Activated CD4-positive, CD25-positive, alpha-beta regulatory T cell treated with anti-CD3 and anti-CD28 coated beads, Interleukin-2, amount 50 U/mL, for 24 hours (primary cell): ENCODE data around the gene COG5.
A peak's percentile ranks its signal among the peaks of the same experiment; 100 is the strongest.
"Not testable (repeated sequence)": the region's sequence is repeated elsewhere in the genome, so short reads cannot be mapped to it uniquely, and the experiment has no call there.

Experiments
- ATAC-seq, 2 donors: fragments of 150-1000 bp; cut with Tn5 transposase; one replicate each; pipeline ENCODE4 v1.10.0; 2021; ENCODE audit warnings: mild to moderate bottlenecking in 1 of 2, moderate library complexity in 1 of 2

Gene COG5

DNA sequence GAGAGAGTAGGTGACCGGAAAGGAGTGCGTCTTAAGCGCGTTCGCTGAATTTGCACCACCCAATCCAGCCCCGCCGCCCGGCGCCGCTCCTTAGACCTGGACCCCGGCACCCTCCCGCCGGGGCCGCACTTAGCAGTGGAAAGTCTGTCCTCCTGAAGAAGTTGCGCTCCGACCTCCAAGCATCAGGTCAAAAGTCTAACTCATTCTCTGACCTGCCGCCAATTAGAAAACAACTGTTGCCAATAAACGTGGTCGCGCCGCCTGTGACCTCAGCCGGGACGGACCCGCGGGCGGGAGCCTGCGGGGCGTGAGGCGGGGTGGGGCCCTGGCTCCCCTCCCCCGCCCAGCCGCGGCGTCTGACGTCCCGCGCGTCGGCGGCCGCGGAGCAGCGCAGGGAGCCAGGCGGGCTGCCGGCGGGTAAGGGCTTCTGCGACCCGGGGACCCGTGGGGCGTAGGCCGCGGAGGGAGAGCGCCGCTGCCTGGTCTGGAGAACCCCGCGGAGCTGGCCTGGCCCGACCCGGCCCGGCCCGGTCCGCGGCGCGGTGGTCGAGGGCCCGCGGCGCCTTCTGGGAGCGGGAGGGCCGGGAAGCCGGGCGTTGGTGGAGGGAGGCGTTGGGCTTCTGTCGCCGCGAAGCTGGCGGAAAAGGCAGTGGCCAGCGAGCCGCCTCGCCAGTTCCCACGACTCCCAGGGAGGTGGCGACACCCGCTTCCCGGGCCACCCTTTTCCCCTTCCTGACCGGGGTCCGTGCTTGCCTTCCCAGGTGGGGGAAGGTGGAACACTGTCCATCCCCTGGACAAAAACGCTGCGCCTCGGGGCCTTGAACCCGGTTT, 16.4 kb upstream of the COG5 start, which contains the start of gene BCAP29:
Gene BCAP29, plus strand, starts transcription at position 362 of the 831 bp plus-strand sequence. CDS start 527 bp downstream, outside the sequence.
- ATAC-seq, result peak; percentile 97

DNA sequence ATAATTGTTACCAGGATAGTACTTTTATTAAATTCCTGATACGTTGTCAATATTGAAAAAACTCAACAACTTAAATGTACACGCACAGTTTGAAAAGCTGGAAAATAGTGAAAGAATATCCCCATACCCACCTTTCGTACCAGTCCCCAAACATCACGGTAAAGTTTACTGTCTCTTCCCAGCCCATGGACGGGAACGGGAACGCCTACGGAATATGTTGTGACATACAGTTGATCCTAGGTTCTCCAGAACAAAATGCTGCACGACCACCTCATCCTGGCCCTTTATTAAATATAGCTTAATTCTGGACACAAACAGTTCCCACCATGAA, 15.8 kb upstream of the COG5 start:
- no peak for ATAC-seq

DNA sequence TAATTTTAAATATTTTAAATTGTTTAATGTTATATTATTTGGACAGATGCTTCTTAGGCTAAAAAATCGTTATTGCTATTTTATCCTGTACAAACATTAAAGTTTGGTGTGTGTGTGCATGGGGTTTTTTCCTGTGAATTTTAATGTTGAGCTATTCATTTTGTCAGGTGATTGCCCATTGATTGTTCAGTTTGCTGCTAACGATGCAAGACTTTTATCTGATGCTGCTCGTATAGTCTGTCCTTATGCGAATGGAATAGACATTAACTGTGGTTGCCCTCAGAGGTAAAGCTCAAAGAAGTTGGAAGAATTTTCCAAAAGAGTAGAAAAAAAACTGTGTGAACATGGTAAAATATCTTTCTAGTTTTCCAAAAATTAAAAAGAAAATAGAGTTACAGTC, 9.8 kb upstream of the COG5 start:
- ATAC-seq, result no peak

DNA sequence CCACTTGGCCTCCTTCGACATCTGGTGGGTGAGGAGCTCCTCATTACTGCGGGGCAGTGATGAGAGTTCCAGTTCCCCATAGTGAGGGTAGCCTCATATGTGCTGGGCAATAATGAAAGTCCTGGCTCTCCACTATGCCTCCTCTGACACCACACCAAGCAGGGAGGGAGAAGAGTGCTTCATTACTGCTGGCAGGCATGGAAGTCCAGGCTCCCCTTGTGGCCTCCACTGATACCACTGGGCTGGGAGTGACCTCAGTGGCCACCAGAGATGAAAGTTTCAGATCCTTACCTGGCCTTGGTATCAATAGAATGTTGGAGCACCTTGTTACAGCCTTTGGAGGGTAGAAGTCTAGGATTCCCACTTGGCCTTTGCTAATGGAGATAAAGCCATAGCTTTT, 6.6 kb upstream of the COG5 start:
- no peak for ATAC-seq

DNA sequence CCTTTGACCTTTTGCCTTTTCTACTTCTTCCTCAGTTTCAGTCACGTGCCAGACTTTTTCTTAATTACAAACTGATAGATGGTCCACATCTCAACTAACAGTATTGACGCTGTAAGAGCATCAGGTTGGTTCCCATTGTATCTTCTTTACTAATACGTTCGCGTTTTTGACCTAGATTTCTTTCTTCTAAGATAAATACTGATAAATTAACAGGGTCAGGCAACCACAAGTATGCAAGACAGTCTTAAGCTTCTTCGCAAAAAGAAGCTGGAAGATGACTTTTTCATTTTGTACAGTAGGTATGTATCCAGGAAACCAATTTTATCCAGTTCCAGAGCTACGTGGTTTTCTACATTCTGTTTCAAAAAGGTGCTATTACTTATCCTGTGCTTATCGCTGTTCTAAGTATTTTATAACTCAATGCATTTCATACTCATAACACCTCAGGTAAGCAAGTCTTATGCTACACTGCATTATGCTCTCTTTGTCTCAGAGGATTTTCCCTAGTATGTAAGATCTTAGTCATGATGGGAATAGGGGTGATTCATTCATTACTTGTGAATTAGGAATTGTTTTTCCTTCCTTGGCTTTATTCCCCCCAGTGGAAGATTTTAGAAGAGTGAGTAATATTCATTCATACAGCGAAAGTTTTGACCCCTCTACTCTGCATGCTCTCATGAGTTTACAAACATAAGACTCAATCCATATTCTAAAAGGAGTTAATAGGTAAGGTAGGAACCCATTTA, 1.0 kb upstream of the COG5 start:
- ATAC-seq, result no peak

DNA sequence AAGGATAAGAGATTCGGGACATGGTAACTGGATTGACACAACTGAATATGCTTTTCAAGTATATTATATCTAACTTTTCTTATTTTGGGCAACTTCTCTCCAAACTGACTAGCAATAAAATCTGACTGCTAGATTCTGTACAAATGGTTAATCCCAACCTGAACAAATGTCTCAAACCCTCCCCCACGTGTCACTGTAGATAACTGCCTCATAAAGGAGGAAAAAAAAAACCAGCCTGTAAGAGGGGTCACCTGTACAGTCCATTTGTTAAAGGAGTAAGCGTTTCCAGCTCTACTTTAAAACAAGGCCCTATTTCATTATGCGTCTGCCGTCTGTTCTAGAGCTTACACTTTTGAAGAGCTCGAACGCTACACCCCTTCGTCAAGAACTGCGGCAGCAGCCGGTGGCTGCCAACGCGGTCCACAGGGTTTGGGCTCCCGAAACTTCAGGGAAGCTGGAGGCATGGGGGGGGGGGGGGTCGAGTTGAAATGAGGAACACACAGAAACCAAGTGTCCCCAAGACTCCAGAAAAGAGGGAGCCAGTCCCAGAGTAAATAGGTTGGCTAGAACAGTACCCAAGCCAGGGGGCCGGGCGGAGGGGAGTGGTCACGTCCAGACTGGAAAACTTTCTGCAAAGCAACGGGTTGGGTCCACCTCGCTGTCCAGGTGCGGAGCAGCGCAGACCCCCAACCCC, 492 bp downstream of the COG5 start:
- peak; percentile 59 to 63 for ATAC-seq

DNA sequence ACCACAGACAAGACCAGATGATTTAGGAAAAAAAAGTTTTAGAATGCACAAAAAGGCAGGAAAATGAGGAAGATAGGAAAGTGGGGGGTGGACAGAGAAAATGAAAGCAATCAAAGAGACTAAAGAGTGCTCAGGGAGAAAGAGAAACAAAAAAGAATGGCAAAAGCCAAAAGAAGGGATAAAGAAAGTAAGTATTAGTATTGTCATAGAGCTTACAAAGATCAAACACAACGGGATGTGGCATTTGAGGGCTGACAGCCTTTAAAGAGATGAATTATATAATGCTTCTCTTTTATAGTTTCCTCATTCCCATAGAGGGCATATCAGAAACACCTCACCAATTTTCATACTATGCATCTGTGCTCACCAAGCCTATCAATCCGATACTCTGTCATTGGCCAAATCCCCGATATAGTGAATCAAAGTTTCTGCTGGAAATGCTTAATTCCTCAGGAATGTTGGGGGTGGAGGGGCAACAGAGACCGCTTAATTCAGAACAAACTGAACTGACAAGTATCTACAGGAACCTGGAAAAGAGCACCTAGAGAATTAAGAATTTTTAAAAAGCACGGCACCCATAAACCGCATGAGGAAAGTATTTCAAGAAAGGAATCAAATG, 2.7 kb downstream of the COG5 start:
- no peak for ATAC-seq

DNA sequence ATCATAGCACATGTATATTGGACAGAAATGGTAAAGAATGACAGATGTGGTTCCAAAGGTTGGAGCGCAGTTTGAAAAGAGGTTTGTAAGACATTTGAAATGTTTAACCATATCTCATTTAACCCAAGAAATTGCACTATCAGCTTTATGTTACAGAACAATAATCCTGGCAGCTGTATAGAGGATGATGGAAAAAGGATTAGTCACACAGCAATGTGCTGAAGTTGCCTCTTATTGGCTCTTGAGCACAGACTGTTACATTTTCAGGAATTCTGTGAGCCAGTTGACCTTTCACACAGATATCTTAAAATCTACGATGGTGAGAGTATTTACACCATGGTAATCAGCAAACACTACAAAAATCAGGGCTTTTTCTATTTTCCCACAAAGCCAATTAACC, 3.9 kb downstream of the COG5 start:
- no peak for ATAC-seq

DNA sequence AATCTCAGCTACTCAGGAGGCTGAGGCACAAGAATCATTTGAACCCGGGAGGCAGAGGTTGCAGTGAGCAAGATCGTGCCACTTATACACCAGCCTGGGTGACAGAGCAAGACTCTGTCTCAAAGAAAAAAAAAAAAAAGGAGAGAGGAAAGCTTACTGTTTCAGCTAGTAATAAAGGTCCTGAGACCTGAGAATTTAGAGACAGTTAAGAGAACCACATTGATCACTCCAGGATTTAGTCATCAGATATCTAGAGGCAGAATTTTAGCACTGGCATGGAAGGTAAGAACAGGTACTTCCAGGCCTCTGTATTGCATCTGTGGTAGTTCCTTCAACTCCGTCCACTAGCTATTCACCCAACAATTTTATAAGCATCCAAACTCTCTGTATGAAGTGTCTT, 7.8 kb downstream of the COG5 start:
- no peak for ATAC-seq

DNA sequence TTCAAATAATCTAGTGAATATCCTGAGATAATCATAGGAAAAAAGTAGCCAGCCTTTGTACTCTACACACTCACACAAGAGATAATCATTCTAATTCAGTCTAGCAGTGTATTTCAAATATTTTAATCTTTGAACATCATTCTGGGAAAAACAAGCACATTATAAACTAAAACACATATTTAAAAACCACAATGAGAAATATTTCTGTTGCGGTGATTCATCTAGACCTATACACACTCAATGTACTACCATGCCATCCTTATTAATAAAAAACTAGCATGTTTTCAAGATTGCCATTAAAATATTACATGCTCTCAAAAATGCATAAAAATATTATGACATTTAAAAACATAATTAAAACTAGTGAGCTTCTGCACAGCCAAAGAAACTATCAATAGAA, 11.8 kb downstream of the COG5 start:
- ATAC-seq, result no peak

DNA sequence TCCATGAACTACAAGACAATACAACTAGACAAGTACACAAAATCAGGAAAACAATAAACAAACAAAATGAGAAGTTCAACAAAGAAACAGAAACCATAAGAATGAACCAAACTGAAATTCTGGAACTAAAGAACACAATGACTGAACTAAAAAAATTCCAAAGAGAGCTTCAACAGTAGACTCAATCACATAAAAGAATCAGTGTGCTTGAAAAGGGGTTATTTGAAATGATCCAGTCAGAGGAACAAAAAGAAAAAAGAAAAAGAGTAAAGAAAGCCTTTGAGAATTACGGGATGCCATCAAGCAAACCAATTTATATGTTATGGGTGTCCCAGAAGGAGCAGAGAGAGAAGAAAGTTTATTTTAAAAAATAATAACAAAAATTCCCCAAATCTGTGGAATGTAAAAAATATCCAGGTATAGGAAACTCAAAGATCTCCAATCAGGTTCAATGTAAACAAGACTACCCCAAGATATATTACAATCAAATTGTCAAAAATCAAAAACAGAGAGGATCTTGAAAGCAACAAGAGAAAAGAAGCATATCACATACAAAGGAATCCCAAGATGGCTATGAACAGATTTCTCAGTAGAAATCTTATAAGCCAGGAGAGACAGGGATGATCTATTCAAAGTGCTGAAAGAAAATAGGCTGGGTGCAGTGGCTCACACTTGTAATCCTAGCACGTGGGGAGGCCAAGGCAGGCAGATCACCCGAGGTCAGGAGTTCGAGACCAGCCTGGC, 18.7 kb downstream of the COG5 start:
- ATAC-seq, result no peak

DNA sequence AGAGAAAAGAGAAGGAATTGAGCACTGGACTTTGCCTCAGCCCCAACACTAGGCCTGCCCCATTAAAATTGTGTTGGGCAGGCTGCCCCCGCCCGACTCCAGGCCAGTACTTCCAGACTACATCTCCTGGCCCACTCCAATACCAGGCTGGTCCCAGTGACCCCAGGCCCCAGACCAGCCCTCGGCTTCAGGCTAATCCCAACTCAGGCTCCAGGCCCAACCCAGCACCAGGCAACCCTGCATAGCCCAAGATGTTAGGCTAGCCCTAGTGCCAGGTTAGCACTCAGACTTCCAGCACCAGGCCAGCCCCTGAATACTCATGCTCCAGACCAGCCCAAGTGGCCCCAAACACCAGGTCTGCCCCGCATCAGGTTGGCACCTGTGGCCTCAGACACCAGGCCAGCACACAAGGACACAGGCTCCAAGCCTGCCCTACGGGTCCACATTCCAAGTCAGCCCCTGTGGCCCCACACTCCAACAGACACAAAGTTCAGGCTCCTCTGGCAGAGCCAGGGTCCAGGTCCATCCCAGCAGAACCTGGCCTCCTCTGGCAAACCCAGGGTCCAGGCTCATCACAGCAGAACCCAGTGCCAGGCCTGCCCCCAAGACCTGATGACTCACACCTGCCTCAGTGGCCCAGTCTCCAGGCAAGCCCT, 20.3 kb downstream of the COG5 start:
- ATAC-seq, result no peak

DNA sequence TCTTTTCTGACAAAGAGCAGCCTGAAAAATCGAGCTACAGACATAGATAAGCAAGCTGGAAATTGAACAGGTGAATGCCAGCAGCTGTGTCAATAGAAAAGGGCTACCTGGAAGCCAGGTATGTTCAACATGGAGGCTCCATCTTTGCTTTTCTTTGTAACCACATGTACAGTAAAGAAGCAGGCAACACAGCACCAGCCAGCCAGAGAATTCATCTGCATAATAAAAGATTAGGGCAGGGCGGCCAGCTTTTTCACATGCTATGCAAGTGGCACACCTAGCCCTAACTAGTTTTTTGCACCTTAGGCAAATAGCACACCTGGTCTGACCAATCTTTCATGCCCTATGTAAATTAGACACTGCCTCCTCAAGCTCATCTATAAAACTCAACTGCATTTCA, 25.7 kb downstream of the COG5 start:
- ATAC-seq, result no peak

DNA sequence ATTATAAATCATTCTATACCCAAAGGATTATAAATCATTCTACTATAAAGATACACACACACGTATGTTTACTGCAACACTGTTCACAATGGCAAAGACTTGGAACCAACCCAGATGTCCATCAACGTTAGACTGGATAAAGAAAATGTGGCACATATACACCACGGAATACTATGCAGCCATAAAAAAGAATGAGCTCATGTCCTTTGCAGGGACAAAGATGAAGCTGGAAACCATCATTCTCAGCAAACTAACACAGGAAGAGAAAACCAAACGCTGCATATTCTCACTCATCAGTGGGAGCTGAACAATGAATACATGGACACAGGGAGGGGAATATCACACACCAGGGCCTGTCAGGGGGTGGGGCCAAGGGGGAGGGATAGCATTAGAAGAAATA, 26.5 kb downstream of the COG5 start:
- ATAC-seq, result not testable (repeated sequence)

DNA sequence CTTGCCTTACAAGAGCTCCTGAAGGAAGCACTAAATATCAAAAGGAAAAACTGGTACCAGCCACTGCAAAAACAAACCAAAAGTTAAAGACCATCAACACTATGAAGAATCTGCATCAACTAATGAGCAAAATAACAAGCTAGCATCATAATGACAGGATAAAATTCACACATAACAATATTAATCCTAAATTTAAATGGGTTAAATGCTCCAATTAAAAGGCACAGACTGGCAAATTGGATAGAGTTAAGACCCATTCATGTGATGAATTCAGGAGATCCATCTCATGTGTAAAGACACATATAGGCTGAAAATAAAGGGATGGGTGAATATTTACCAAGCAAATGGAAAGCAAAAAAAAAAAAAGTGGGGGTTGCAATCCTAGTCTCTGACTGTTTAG, 29.6 kb downstream of the COG5 start:
- no peak for ATAC-seq

DNA sequence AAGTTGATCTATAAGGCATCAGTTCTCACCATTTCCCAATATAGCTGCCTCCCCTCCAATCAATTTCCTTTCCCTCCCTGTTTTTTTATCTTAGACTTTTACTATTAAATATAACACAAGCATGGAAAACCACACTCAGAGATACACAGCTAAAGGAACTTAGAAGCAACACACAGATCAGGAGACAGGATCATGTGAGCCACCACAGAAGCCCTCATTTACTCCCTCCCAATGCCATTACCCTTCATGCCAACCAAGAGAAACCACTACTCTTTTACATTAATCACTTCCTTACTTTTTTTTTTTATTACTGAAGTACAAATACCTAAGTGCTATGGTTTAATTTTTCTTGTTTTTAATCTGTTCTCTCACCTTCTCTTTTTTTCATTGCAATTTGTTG, 33.0 kb downstream of the COG5 start:
- no peak for ATAC-seq

DNA sequence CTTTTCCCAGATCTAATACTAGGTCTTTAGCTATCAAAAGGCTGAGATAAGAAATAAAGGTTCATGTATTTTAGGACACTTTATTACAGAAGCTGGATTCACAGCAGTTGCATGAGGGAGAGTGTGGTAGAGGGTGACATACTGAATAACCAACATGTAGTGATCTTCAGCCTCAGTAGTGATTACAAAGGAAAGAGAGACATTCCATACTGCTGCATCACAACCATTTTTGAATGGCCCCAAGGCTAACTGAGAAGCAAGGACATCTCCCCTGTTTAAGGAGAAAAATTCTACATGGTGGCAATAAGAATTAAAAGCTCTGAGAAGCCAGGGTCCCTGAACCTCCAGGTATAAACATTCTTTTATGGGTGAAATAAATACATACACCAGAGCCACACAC, 35.3 kb downstream of the COG5 start:
- ATAC-seq, result no peak

DNA sequence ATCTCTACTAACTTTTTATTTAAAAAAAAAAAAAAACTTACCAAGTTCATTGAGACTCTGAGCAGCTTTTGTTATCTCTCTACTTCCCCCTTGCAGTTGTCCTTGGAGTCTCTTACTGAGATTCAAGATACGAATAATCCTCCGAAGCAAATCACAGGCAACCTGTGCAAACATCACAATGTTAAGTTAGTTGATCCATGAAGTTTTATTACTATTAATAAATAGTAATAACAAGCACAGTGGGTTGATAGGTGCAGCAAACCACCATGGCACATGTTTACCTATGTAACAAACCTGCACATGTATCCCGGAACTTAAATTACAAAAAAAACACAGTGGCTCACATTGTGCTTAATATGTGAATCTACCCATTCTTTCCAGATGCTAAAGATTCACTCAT, 36.5 kb downstream of the COG5 start:
- ATAC-seq, result no peak

DNA sequence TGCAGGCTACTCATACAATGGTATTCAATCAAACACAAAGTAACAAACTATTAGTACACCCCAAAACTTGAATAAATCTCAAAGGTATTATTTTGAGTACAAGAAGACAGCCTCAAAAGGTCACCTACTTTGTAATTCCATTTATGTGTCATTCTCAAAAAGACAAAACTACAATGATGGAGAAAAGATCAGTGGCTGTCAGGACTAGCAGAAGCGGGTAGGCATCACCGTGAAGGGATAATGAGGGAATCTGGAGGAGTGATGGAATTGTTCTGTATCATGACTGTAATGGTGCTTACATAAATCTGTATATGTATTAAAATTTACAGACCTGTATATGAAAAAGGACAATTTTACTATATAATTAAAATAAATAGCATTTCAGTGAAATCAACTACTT, 37.0 kb downstream of the COG5 start:
- no peak for ATAC-seq

DNA sequence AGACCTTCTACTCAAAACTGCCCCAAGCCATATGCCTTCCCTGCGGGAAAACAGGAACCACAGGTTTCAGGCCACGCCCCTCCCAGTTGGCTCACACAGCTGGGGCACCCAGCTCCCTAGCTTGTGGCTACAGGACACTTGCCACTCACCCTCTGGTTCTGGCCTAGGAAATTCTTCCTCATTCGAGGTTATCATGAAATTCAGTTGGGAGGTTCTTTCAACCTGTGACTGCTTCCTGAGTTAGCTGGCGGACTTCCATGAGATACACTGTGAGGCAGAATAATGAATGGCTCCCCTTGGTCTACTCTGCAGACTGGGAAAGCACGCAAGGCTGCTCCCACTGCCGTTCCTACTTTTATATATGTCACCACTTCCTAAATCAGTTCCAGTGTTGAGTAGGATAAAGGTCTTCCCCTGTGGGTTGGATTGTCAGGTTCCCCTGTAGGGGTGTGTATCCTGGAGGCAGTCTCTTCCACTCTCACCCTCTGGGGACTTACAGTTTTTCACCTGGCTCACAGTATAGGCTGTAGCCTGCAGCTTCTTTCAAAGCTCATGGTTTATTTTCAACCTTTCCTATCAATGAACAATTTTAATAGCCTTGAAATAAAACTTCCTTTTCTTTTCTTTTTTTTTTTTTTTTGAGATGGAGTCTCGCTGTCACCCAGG, 56.9 kb downstream of the COG5 start:
- ATAC-seq, result no peak

DNA sequence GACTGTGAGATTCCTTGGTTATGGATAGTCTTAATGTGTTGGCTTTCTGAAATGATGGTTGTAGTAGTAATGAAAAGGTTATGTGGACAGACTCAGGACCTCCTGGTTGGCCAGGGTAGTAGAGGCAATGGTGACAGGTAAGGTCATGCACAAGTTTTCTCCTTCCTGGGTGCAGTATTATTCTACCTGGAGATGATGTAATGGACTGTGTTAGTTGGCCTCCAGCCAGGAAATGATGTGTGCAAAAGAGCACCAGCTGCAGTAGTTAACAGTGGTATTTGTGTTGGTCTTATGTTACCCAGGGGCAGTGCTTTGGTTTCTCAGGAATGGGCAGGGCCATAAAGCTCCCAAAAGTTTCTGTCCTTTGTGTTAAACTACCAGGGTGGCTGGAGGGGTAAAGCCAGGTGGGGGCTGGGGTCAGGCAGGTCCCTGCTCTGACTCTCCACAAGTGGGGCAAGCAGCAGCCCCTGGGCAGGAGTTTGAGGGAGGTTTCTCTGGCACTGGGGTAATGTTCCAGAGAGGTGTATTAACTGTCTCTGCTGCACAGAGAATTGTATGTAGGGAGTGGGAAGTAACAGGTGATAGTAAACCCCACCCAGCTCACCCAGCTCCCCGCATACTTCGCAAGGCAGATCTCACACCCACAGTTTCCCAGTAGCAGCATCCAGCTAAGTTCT, 57.6 kb downstream of the COG5 start:
- no peak for ATAC-seq
